GM12865 (cell line): ENCODE results near the gene FGGY.

ENCODE experiments used
- DNase-seq: peaks from one replicate; pipeline ENCODE4 v3.0.0; 2010; ENCODE audit warnings: low read depth
- H3K4me3 ChIP-seq: 2 replicates; pipeline ENCODE4 v1.5.1; 2011; ENCODE audit warnings: mild to moderate bottlenecking, low read depth, low read length, control low read depth
- TF ChIP-seq, protein P1 (sequence below): IDR thresholded peaks from 2 replicates; pipeline ENCODE4 v1.5.1; 2011; ENCODE audit warnings: low read length, control low read depth, low read depth, inconsistent platforms; ENCODE audit not compliant: insufficient read depth; ENCODE audit errors: missing control alignments

Gene FGGY

DNA sequence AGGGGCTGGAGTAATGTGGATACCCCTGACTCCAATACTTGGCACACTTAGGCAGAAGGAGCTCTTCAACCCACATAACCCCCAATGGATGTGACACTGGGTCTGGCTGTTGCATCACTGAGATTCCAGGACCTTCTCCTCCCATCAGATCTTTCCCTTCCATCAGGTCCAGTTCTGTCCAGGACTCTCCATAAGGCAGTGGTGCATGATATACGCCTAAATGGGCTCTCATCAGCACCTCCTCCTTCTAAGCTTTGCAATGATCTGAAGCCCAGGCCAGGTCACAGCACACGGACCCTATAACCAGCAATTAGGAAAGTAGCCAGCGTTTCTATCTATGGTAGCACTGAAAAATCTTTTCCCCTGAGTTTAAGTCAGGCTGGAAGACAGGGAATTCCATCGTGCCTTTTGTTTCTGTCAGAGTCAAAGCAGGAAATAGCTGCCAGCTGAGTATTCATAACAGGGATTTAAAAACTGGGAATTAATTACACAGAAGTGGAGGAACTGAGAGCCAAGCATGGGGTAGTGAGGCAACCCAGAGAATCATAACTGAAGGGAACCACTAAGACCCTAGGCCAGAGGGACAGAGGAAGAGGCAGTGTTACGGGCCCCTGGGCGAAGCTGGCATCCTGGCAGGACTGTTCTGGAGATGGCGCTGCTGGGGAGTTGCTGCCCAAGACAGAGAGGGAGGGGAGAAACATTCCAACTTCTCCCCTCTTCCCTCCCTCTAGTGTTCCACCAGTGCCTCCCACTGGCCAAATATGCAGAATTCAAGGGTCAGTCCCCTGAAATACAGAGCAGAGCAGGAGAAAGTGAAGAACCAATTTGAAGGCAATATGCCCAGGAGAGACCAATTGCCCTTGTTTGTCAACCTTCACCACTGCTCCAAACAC, 480.3 kb downstream of the FGGY start:
- no peak overlapping the region for H3K4me3 ChIP-seq
- TF ChIP-seq, protein P1, sequence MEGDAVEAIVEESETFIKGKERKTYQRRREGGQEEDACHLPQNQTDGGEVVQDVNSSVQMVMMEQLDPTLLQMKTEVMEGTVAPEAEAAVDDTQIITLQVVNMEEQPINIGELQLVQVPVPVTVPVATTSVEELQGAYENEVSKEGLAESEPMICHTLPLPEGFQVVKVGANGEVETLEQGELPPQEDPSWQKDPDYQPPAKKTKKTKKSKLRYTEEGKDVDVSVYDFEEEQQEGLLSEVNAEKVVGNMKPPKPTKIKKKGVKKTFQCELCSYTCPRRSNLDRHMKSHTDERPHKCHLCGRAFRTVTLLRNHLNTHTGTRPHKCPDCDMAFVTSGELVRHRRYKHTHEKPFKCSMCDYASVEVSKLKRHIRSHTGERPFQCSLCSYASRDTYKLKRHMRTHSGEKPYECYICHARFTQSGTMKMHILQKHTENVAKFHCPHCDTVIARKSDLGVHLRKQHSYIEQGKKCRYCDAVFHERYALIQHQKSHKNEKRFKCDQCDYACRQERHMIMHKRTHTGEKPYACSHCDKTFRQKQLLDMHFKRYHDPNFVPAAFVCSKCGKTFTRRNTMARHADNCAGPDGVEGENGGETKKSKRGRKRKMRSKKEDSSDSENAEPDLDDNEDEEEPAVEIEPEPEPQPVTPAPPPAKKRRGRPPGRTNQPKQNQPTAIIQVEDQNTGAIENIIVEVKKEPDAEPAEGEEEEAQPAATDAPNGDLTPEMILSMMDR = no peak
- DNase-seq = no peak

GRCh38 chr1:59779949-59780348, 483.1 kb downstream of the FGGY start:
- TF ChIP-seq, protein P1 = peak; percentile 7
- H3K4me3 ChIP-seq = no peak overlapping the region
- DNase-seq = no peak

- H3K4me3 ChIP-seq = no peak overlapping the region
- no peak for DNase-seq
- TF ChIP-seq, protein P1 = no peak
These were observed 491.9 kb downstream of the FGGY start for GRCh38 chr1:59788825-59789224.

DNA sequence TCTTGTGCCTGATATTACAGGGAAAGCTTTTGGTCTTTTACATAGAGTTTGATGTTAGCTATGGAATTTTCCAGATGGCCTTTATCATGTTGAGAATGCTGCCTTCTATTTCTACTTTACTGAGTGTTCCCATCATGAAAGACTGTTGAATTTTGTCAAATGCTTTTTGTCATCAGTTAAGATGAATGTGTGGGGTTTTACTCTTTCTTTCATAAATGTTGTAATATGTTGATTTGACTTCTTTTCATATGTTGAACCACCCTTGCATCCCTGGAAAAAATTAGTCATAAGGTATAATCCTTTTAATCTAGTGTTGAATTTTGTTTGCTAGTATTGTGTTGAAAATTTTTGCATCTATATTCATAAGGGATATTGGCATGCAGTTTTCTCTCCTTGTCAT, 501.7 kb downstream of the FGGY start:
- TF ChIP-seq, protein P1 = no peak
- no peak for DNase-seq
- H3K4me3 ChIP-seq = no peak overlapping the region

GRCh38 chr1:59803458-59804038, 506.7 kb downstream of the FGGY start:
- DNase-seq = no peak
- TF ChIP-seq, protein P1 = no peak

DNA sequence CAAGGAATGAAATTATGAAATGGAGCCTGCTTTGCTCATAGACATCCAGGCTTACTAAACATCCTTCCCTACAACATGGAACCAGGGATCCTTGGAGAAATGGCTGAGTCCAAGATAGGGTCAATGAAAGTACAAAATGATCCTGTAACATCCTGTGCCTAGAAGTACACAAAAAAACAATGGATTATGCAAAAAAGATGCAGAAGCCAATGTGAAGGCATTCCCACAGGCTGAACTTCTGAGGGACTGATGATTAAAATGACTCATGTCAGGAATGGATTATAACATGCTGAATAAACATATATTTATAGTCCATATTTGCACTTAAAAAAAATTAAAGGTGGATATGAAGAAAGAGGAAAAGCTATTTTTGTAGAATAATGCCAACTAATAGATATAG, 507.4 kb downstream of the FGGY start:
- H3K4me3 ChIP-seq = no peak overlapping the region
- TF ChIP-seq, protein P1 = no peak
- DNase-seq = no peak

More at GRCh38 chr1:59803458-59804038, 506.7 kb downstream of the FGGY start:
- no peak overlapping the region for H3K4me3 ChIP-seq
